ENCODE results near the gene SLC25A19. TPM values are rescaled to one million over a fixed set of nuclear protein-coding genes. Genes with fewer than 3 reads are reported as not detected.
"Not testable (repeated sequence)": the region's sequence is repeated elsewhere in the genome, so short reads cannot be mapped to it uniquely, and the experiment has no call there.

Gene SLC25A19
- total RNA-seq, 1 experiment from 2014 or later, result 31.0 TPM

DNA sequence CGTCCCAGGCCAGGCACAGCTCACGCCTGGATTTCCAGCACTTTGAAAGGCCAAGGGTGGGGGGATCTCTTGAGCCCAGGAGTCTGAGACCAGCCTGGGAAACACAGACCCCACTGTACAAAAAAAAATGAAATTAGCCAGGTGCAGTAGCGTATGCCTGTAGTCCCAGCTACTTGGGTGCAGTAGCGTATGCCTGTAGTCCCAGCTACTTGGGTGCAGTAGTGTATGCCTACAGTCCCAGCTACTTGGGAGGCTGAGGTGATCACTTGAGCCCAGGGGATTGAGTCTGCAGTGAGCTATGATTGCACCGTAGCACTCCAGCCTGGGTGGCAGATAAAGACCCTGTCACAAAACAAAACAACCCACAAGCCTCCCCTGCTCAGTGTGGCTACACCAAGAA is 27.0 kb upstream of the SLC25A19 start:
- H3K27me3 ChIP-seq (ENCODE audit: control insufficient read depth, insufficient read depth, low read length), result no peaks in the 10 kb centered on the region
- H3K4me3 ChIP-seq (ENCODE audit: insufficient read depth, low read depth, low read length), result no peak overlapping the region
- no peak for DNase-seq
- no peaks in the 10 kb centered on the region; the same call in none of the 2 replicates for H3K36me3 ChIP-seq (replicated peaks; ENCODE audit: control insufficient read depth, insufficient read depth, low read length)

DNA sequence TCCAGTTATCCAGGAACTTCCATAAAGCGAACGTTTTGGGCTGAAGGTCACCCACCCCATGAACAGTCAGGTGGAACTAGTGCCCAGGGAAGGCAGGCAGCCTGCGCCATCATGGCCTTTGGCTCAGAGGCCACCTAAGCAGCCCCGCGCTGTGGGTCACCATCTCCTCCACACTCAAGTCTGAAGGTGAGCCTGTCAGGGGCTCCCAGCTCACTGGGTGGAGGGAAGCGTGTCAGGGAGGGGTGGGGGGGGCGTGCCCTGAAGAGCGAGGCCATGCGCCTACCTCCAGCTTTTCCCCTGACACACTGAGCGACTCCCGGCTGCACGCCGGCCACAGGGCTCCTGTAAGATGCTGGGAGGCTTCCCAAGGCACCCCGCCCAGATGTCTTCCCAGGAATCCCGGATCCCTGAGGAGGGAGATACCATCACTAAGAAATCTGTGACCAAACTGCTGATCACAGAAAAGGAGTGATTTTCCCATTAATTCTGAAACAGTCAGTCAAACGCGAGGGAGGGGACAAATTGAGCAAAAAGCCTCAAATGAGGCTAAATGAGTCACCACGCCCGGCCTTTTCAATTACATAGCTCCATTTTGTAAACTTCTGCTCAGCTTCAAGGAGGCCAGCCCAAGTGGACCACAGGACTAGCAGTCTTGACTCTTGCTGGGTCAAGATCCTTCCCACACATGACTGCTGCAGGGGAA is 26.5 kb upstream of the SLC25A19 start:
- Histone ChIP-seq H3K4me3 (ENCODE audit: insufficient read depth, low read depth, low read length) (no peak overlapping the region), H3K36me3 (replicated peaks; ENCODE audit: control insufficient read depth, insufficient read depth, low read length) (no peaks in the 10 kb centered on the region; the same call in none of the 2 replicates), H3K27me3 (ENCODE audit: control insufficient read depth, insufficient read depth, low read length) (no peaks in the 10 kb centered on the region)
- no peak for DNase-seq

DNA sequence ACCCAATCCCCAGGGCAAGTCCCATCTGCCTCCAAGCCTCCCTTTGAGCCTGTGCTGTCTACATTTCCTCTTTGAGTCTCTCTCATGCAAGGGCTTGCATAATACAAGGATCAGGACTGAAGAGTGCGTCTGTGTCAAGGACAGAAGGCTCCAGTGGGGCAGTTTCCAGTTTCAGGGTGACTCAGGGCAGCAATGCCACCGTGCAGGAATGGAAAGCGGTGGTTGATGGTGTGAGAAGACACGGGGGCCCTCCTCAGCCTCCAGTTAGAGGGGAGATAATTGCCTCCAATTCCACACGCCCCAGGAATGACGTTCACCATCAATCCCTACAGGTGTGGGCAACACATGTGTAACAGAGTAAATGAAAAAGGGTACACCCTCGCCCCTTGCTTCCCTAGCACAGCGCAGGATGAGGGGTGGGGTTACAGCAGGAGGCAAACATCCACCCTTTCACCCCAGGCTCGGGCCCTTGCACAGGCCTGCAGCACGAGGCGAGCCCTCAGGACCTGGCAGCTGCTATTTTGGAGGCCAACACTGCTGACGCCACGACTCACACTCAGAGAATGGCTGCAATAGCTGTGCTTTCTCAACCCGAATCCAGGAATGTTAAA is 24.8 kb upstream of the SLC25A19 start:
- DNase-seq, result no peak

DNA sequence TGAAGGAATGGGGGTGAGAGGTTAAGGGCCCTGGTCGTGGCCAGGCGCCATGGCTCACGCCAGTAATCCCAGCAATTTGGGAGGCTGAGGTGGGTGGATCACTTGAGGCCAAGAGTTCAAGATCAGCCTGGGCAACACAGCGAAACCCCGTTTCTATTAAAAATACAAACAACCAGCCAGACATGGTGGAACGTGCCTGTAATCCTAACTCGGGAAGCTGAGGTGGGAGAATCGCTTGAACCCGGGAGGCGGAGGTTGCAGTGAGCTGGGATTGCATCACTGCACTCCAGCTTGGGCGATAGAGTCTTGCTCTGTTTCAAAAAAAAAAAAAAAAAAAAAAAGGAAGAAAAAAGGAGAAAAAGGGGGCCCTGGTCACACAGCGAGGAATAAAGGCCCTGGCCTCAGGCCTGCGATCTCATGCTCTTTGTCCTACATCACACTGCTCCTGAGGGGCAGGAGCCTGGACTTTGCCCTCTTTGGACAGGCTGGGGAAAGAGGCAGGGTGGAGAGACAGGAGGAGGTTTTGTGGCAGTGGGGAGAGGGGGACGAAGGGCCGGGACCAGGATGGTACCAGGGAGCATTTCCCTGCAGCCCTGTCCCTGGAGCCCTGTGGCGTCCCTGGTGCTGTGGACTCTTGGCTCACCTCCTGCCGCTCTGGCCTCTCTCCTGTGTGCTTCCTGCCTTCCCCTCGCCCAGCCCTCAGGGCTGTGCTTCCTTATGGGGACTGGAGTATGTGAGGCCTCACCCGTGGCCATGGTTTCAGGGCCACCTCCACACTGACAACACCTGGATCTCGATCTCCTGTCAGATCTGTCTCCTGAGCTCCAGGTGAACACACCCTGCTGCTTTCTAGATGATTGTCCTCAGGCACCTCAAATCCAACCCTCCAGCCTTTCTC is 19.7 kb upstream of the SLC25A19 start:
- no peaks in the 10 kb centered on the region for H3K36me3 ChIP-seq (replicated peaks; ENCODE audit: control insufficient read depth, insufficient read depth, low read length)
- H3K27me3 ChIP-seq (ENCODE audit: control insufficient read depth, insufficient read depth, low read length), result no peaks in the 10 kb centered on the region
- peak; percentile 46 for DNase-seq
- no peak overlapping the region for H3K4me3 ChIP-seq (ENCODE audit: insufficient read depth, low read depth, low read length)

More for the DNA sequence above, 24.8 kb upstream of the SLC25A19 start:
- H3K27me3 ChIP-seq (ENCODE audit: control insufficient read depth, insufficient read depth, low read length), result no peaks in the 10 kb centered on the region
- H3K4me3 ChIP-seq (ENCODE audit: insufficient read depth, low read depth, low read length), result no peak overlapping the region
- H3K36me3 ChIP-seq (replicated peaks; ENCODE audit: control insufficient read depth, insufficient read depth, low read length), result no peaks in the 10 kb centered on the region; the same call in 1 of the 2 replicates

DNA sequence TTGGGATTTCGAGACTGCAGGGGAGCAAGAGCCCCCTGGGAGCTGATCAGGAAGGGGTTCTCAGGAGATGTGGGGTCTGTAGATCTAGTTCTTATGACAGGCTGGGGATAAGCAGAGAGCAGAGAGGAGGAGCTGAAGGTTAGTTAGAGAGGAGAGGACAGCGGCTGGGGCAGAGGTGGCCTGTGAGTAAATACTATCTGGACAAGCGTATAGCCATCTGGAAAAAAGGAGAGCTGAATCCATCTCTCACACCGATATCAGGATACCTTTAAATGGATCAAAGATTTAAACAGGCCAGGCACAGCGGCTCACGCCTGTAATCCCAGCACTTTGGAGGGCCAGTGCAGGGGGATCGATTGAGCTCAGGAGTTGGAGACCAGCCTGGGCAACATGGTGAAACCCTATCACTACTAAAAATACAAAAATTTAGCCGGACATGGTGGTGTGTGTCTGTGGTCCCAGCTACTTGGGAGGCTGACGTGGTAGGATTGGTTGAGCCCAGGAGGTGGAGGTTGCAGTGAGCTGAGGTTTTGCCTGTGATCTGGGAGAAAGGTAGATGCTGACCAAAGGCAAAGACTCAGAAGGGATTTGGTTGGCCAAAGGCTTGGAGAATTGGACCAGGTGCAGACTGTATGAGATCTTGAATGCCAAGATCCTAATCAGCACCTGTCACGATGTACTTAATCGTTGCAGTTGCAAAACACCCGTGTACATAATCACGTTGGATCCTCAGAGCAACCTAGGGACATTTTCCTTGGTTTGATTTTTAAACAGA is 18.9 kb upstream of the SLC25A19 start:
- DNase-seq, result no peak
- no peak overlapping the region for H3K4me3 ChIP-seq (ENCODE audit: insufficient read depth, low read depth, low read length)
- no peaks in the 10 kb centered on the region for H3K36me3 ChIP-seq (replicated peaks; ENCODE audit: control insufficient read depth, insufficient read depth, low read length)
- H3K27me3 ChIP-seq (ENCODE audit: control insufficient read depth, insufficient read depth, low read length), result no peaks in the 10 kb centered on the region

DNA sequence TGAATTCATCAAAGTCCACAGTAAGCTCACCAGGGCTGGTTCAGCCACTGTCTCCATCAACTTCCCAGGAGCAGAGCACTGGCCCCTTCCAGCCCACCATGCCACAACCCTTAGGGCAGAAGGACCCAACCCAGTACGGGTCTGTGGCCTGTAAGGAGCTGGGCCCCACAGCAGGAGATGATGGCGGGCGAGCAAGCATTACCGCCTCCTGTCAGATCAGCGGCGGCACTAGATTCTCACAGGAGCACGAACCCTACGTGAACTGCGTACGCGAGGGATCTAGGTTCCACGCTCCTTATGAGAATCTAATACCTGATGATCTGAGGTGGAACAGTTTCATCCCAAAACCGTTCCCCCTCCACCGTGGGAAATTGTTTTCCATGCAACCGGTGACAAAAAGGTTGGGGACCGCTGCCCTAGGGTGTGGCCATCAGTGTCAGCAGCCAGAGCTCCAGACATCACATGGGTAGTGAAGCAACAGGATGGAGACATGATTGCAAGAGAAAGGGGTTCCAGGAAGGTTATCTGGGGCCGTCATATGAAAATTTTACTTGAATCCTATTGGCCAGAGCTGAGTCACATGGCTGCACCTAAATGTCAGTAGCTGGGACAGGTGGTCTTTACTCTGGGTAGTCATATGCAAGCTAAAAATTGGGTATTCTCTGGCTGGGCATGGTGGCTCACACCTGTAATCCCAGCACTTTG is 12.4 kb upstream of the SLC25A19 start:
- Histone ChIP-seq H3K36me3 (replicated peaks; ENCODE audit: control insufficient read depth, insufficient read depth, low read length) (no peaks in the 10 kb centered on the region), H3K4me3 (ENCODE audit: insufficient read depth, low read depth, low read length) (no peak overlapping the region), H3K27me3 (ENCODE audit: control insufficient read depth, insufficient read depth, low read length) (no peaks in the 10 kb centered on the region)
- DNase-seq, result no peak

DNA sequence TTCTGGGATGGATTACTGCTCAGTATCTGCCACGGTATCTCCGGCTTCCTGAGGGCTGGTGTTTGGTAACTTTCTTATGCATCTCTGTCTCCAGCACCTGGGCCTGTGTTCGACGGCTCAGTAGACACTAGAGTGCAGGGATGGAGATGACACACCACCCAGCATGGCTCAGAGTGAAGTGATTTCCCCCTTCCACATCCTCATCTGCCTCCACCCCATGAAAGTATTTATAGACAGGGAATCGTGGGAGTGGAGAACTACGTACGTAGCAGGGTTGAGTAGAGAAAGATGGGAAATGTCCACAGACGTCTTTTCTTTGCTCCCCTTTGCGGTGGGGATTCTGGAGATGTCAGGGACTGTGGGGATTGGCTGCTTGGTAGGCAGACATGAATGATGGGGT is 11.8 kb upstream of the SLC25A19 start:
- Histone ChIP-seq H3K4me3 (ENCODE audit: insufficient read depth, low read depth, low read length) (no peak overlapping the region), H3K27me3 (ENCODE audit: control insufficient read depth, insufficient read depth, low read length) (no peaks in the 10 kb centered on the region), H3K36me3 (replicated peaks; ENCODE audit: control insufficient read depth, insufficient read depth, low read length) (no peaks in the 10 kb centered on the region)
- DNase-seq, result no peak

DNA sequence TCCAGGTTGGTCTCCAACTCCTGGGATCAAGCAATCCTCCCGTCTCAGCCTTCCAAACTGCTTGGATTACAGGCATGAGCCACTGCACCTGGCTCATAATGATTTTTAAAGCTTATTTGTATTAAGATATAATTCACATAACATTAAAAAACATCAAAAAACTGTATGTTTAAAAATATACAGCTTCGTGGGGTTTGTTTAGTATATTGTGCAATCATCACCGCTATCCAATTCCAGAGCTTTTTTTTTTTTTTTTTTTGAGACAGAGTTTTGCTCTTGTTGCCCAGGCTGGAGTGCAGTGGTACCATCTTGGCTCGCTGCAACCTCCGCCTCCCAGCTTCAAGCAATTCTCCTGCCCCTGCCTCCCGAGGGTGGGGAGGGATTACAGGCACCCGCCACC is 11.0 kb upstream of the SLC25A19 start:
- no peak overlapping the region for H3K4me3 ChIP-seq (ENCODE audit: insufficient read depth, low read depth, low read length)
- DNase-seq, result no peak
- H3K36me3 ChIP-seq (replicated peaks; ENCODE audit: control insufficient read depth, insufficient read depth, low read length), result no peaks in the 10 kb centered on the region
- no peaks in the 10 kb centered on the region for H3K27me3 ChIP-seq (ENCODE audit: control insufficient read depth, insufficient read depth, low read length)

DNA sequence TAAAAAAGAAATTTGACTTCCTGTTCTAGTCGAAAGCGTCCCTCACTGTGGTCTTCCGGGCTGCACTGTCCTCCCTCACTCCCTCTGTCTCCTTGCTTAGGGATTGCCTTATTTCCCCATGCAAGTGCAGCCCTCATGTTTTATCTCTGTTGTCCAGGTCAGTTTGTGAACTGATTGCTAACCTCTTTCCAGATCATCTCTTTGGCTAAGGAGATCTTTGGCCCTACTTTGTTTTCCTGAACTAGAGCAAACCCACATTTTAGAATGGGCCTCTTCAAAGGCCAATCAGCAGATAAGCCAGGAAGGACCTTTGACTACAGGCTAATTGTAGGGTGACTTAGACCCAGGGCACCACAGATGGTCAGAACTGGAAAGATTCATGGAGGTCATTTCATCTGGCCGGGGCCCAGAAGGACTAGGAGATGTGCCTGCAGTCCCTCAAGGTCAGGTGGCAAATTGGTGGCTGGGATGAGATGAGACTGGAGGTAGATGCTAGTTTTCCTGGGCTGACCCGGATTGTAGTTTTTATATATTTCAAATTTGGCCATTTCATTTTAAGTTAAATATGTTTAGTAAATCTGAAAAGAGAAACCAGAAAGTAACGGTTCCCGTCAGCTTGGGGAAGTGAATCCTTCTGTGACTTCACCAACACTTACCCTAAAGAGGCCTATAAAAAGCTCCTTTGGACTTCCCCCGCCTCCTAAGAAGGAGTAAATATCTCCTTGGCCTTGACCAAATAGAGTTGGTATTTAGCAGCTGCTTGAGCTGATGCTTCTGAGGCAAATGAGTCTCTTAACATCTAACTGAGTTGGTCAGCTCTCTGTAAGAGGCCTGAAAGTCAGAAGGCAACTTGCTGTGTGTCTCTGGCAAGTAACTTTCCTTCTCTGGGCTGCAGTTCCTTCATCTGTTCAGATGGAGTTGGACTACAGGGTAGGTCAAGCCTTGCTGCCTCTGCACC is 6.2 kb upstream of the SLC25A19 start:
- Histone ChIP-seq H3K27me3 (ENCODE audit: control insufficient read depth, insufficient read depth, low read length) (no peaks in the 10 kb centered on the region), H3K4me3 (ENCODE audit: insufficient read depth, low read depth, low read length) (no peak overlapping the region), H3K36me3 (replicated peaks; ENCODE audit: control insufficient read depth, insufficient read depth, low read length) (no peaks in the 10 kb centered on the region)
- DNase-seq, result no peak

DNA sequence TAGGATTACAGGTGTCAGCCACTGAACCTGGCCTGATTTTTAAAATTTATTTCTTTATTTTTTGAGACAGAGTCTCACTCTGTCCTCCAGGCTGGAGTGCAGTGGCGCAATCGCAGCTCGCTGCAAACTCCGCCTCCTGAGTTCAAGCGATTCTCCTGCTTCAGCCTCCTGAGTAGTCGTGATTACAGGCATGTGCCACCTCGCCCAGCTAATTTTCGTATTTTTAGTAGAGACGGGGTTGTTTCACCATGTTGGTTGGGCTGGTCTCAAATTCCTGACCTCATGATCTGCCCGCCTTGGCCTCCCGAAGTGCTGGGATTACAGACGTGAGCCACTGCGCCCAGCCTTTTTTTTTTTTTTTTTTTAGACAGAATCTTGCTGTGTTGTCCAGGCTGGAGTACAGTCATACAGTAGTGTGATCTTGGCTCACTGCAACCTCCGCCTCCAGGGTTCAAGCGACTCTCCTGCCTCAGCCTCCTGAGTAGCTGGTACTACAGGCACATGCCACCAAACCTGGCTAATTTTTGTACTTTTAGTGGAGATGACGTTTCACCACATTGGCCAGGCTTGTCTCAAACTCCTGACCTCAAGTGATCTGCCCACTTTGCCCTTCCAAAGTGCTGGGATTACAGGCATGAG is 3.7 kb upstream of the SLC25A19 start:
- H3K27me3 ChIP-seq (ENCODE audit: control insufficient read depth, insufficient read depth, low read length); DNase-seq; H3K4me3 ChIP-seq (ENCODE audit: insufficient read depth, low read depth, low read length); H3K36me3 ChIP-seq (replicated peaks; ENCODE audit: control insufficient read depth, insufficient read depth, low read length): not testable (repeated sequence)

DNA sequence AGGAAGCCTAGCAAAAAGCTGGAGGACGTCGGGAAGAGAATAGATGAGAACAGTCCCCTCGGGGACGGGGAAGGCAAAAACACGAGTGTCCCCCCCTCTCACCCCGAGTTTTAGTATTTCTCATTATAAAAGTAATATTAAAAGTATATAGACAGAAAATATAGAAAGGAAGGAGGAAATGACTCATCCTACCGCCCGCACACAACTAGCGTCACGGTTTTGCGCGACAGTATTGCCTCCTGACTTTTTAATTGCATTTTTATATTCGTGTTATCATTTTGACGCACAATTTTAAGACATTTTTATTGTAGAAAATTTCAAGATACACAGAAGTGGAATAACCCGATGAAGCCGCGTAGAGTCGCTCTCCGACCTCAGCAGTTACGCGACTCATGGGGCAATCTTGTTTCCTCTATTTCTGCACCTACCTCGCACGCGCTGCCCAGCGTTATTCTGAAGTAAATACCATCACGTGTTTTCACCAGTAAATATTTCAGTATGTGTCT is 652 bp upstream of the SLC25A19 start:
- DNase-seq, result no peak
- Histone ChIP-seq H3K36me3 (replicated peaks; ENCODE audit: control insufficient read depth, insufficient read depth, low read length) (peaks cover 9% of the 10 kb centered on the region), H3K4me3 (ENCODE audit: insufficient read depth, low read depth, low read length) (peak overlapping the region; percentile 51), H3K27me3 (ENCODE audit: control insufficient read depth, insufficient read depth, low read length) (no peaks in the 10 kb centered on the region)

DNA sequence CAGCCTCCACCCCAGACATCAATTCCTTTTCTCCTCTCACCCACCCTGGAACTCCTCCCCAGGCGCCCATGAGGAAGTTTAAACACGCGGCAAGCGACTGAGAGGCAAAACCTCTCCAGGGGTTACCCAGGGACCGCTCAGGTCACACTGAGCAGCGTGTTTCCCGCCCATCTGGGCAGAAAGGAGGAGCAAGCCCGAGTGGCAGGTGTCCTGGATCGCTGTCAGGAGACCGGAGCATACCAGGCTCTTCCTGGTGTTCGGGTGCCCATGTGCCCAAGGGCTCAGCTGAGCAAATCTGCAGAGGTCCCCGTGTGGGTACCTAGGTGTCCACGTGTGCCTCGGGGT is 491 bp downstream of the SLC25A19 start:
- Histone ChIP-seq H3K36me3 (replicated peaks; ENCODE audit: control insufficient read depth, insufficient read depth, low read length) (peaks cover 9% of the 10 kb centered on the region), H3K4me3 (ENCODE audit: insufficient read depth, low read depth, low read length) (peak overlapping the region; percentile 82), H3K27me3 (ENCODE audit: control insufficient read depth, insufficient read depth, low read length) (no peaks in the 10 kb centered on the region)
- peak; percentile 84 for DNase-seq
